DMS 273 (cell line): ENCODE results near the gene CTDSP2.
A peak's percentile ranks its signal among the peaks of the same experiment; 100 is the strongest.
"Not testable (repeated sequence)": the region's sequence is repeated elsewhere in the genome, so short reads cannot be mapped to it uniquely, and the experiment has no call there.

ENCODE experiments used
- DNase-seq: peaks from one replicate; lab custom pipeline; 2025; ENCODE audit not compliant: unreplicated experiment; lab: John Stamatoyannopoulos, UW

CTDSP2 gene

GRCh38 chr12:57853864-57854556 lies 7.5 kb upstream of the CTDSP2 start:
- no peak for DNase-seq

GRCh38 chr12:57852620-57853500 lies 6.3 kb upstream of the CTDSP2 start:
- DNase-seq = no peak

GRCh38 chr12:57852200-57852599 lies 5.7 kb upstream of the CTDSP2 start:
- no peak for DNase-seq

- no peak for DNase-seq
Measured at GRCh38 chr12:57851552-57851951, 5.0 kb upstream of the CTDSP2 start.

DNA sequence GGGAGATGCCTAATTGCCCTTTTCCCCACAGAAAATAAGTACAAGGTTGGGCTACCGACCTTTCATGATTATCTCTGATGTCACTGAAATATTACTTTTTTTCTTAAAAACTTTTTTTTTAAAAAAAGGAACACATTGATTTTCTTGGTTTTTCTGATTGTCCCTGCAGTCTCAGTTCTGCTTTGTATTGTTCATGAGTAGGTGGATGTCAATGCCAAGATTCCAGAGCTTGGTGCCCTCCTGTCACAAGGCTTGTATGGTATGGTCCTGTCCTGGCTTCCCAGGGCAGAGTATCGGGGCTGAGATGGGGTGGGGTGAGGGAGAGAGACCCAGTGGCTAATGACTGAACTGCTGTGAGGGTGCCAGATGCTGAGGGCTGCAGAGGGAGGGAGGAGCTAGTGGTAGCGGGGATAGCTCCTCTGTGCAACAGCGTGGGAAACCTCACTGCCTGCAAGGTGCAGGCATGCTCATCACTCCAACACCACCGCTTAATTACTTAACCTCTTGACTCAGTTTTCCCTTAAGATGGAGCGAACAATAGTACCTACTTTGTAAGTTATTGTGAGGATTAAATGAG lies 4.4 kb upstream of the CTDSP2 start:
- DNase-seq = peak; percentile 75

- DNase-seq = not testable (repeated sequence)
Measured at GRCh38 chr12:57849447-57849846, 2.9 kb upstream of the CTDSP2 start.

DNA sequence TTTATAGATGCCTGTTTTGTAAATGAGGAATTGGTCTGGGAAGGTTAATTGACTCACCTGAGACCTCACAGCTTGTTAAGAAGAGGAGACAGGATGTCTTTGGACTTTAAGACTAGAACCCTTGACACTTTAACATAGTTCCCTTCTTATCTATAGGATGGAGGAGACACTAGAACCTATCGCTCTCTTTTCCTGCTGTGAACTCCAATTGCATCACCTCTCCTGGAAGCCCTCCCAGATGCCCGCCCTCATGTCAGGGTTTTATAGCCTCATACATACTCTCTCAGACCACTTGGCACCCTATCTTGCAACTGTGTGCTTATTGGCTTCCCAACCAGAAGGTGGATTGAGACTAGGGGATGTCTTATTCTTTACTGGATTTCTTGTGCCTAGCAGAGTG lies 2.5 kb upstream of the CTDSP2 start:
- peak; percentile 18 for DNase-seq

DNA sequence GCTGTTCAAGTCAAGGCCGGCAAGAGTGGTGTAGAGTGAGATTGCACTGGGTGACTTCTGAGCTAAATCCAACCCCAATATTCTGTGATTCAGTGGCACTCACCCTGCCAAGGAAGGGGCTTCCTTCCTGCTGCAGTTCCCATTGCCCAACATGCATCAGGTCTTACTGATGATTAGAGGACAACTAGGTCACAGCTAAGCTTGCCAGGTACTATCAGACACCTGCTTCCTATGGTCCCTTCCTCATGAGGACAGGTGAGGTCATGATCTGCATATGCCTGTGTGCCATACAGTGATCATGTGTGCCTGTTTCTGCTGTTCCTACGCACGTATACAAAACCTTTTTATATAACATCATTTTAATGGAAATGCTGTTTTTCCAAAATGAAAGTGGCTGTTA lies 1.7 kb upstream of the CTDSP2 start:
- DNase-seq = no peak

DNA sequence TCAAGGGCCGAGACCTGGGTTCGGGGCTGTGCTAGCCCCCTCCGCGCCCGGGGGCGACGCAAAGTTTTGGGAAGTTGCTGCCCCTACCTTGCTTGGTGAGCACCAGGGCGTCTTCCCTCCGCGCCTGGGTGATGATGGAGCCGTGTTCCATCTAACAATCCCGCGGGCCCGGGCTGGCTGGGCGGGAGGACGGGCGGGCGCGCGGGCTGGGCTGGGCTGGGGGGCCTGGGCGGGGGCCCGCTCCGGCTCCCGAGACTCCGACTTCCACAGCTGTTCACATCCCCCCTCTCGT lies 298 bp downstream of the CTDSP2 start:
- peak; percentile 83 for DNase-seq

- peak; percentile 76 for DNase-seq
Measured at GRCh38 chr12:57845478-57846284, 848 bp downstream of the CTDSP2 start.

GRCh38 chr12:57844709-57845477 lies 1.6 kb downstream of the CTDSP2 start:
- peak; percentile 64 for DNase-seq

- peak; percentile 48 for DNase-seq
Measured at GRCh38 chr12:57842342-57843294, 3.9 kb downstream of the CTDSP2 start.

DNA sequence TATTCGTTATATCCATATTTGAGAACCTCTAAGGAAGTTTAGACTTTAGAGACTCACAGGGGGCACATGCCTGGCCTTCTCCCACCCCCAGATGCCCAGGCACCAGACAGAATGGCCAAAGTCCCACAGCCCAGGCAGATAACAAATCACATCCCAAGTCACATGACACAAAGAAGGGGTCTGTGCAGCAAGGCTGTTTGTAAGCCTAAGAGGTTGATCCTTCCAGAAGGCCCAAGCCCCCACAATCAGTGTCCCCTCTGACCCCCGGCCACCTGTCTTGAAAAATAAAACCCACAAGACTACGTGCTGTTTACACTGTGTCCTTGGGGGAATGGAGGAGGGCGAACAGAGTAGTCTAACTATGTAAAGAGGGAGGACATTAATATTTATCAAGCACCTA lies 5.1 kb downstream of the CTDSP2 start:
- DNase-seq = no peak

- DNase-seq = peak; percentile 68
Measured at GRCh38 chr12:57840726-57841125, 5.8 kb downstream of the CTDSP2 start.

GRCh38 chr12:57839996-57840395 lies 6.5 kb downstream of the CTDSP2 start:
- DNase-seq = no peak

- DNase-seq = no peak
Measured at GRCh38 chr12:57838594-57839302, 7.8 kb downstream of the CTDSP2 start.

DNA sequence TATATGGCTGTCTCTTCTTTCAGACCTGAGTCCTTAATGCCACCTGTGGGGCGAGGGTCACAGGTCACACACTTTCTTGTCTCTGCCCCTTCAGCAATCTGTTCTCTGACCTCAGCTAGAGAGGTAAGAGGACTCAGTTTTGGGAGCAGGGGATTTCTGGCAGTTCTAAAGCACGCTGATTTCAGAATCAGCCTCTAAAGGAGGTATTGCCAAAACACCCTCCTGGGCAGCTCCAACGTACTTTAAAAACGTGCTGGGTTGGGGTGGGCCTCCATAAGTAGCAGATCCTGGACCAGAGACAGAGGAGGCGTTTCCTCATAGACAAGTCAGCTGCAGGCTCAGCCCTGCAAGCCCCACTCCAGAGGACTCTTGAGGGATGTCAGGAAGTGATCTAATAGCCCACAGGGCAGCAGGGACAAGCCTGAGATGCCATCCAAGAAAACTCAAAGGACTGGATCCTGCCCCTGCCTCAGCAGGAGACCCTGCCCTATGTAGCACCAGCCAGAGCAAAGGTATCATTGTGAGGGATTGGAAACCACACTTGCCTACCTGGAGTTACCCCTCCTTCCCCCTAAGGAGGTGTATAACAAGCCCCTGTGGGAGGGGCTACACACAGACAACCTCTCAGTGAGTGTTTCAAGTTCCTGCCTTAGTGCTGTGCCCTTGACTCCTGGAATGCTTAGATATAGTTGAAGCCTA lies 8.5 kb downstream of the CTDSP2 start:
- peak; percentile 25 for DNase-seq
